Right lobe of liver (tissue), 6 donors: ENCODE data around the gene ZMYND11. TPM values are rescaled to one million over a fixed set of nuclear protein-coding genes. Genes with fewer than 3 reads are reported as not detected.
"Not testable (repeated sequence)": the region's sequence is repeated elsewhere in the genome, so short reads cannot be mapped to it uniquely, and the experiment has no call there.

Source experiments
- ATAC-seq, 4 donors: fragments of 200-7000 bp; cut with Tn5 transposase; one replicate each; pipeline ENCODE4 v1.9.1; 2020; ENCODE audit warnings: mild to moderate bottlenecking in 4 of 4, moderate library complexity in 4 of 4
- DNase-seq, 3 donors: peaks; one replicate each; pipeline ENCODE4 v3.0.0-alpha.2; 2020
- H3K27ac ChIP-seq, 3 donors: fragments of 200-600 bp; one replicate each; pipeline ENCODE4 v1.8.0; 2022
- H3K27me3 ChIP-seq, 2 donors: fragments of 200-600 bp; one replicate each; pipeline ENCODE4 v1.8.0; 2022
- H3K36me3 ChIP-seq, 4 donors: fragments of 200-600 bp; sonication (generic) in 1 of 4; one replicate each; pipeline versions ENCODE4 v1.5.1 to v1.8.0; 2017 to 2022; ENCODE audit warnings: control low read depth in 1 of 4
- H3K4me1 ChIP-seq, 4 donors: fragments of 200-600 bp; sonication (generic) in 1 of 4; one replicate each; pipeline versions ENCODE4 v1.5.1 to v1.8.0; 2017 to 2022; ENCODE audit warnings: control low read depth in 1 of 4
- H3K4me3 ChIP-seq, 3 donors: fragments of 200-600 bp; one replicate each; pipeline ENCODE4 v1.8.0; 2022
- H3K9me3 ChIP-seq, 4 donors: fragments of 200-600 bp; sonication (generic) in 1 of 4; one replicate each; pipeline versions ENCODE4 v1.5.1 to v1.8.0; 2017 to 2022; ENCODE audit warnings: control low read depth in 1 of 4
- CTCF ChIP-seq, 4 donors: fragments of 200-600 bp in 3 of 4; fragments of 450-650 bp in 1 of 4; IDR thresholded peaks; one replicate each; pipeline versions ENCODE4 v1.5.1 to v1.8.0; 2016 to 2022; ENCODE audit warnings: antibody characterized with exemption in 4 of 4, mild to moderate bottlenecking in 2 of 4
- POLR2A ChIP-seq: fragments of 450-650 bp; IDR thresholded peaks from one replicate; pipeline ENCODE4 v1.6.1; 2017; ENCODE audit warnings: antibody characterized with exemption, mild to moderate bottlenecking
- WGBS: methylation state at CpG from one replicate; pipeline ENCODE4 v1.1.6; 2018; ENCODE audit warnings: low coverage, low lambda C conversion rate; ENCODE audit not compliant: insufficient coverage; ENCODE audit errors: missing lambda C conversion rate; 5-methylcytosine and 5-hydroxymethylcytosine counted together
- intact Hi-C, 2 donors: fragments of 100-400 bp; cut with DNase I; formaldehyde crosslinking; loops; one replicate each; pipeline versions ENCODE4 v1.11.2 to v1.14.1; 2022
- total RNA-seq, 6 experiments: library from RNA; depleted of rRNA in 2 of 6; stranded (reverse); fragments of >200 nt in 2 of 6; fragmentation: NEBNext Ultra II Directional in 3 of 6; extraction: Animal tissue kit (Norgen Biotek cat#: 25700) in 3 of 6; gene quantifications; one replicate each; pipeline versions ENCODE4 v1.1.0 to v1.2.4, GENCODE V29; 2016 to 2023
- donor health status: DM: no; HTN: yes; CAD: no.
- donor health status: DM: no; HTN: no; CAD: no.
- donor health status: DM: no; HTN: no; CAD: no.
- donor health status: DM: no; HTN: yes; CAD: no.
- donor health status: DM: no; HTN: yes; CAD: no.

Gene ZMYND11
- total RNA-seq, 6 experiments from 2014 or later, result 22.5 to 30.6 (median 24.4) TPM

DNA sequence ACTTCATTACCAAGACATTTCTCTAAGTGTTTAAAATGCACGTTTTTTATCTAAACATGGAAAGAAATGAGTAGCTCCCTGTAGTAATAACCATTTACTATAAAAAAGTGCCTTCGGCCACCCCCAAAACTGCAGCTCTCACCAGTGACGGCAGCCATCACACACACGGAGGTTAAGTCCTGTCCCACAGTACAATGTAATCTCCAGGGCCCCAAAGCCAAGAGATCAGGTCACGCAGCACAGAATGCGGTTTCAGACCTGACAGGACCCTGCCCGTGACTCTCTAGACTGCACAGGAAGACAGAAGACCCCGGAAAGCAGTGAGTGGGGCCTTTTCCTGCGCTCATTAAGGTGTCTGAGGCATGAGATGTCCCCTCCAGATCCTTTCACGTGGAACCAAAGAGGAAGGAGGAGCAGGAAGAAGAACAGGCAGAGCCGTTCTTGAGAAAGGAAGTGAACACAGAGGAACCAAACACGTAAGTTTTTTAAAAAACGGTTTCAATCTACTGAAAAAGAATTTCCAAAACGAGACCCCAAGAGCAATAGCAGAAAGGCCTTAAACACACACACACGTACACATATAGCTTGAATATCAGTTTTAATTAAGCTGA lies 125.7 kb downstream of the ZMYND11 start:
- intact Hi-C loops, result no loop called here
- ATAC-seq, result no peak
- TF ChIP-seq CTCF (IDR thresholded peaks at IDR 0.05), result no peak
- TF ChIP-seq POLR2A, result no peak
- H3K27ac ChIP-seq, result no peak overlapping the region
- H3K4me1 ChIP-seq, result no peaks in the 10 kb centered on the region
- WGBS, result 75% methylated on average over 12 of the region's 15 CpGs
- H3K27me3 ChIP-seq, result no peaks in the 10 kb centered on the region
- H3K9me3 ChIP-seq, result no peaks in the 10 kb centered on the region
- no peak overlapping the region for H3K4me3 ChIP-seq
- no peaks in the 10 kb centered on the region for H3K36me3 ChIP-seq
- no peak for DNase-seq

GRCh38 chr10:264160-265073 lies 129.2 kb downstream of the ZMYND11 start:
- ATAC-seq, H3K27me3 ChIP-seq, H3K36me3 ChIP-seq, H3K27ac ChIP-seq, intact Hi-C loops, H3K4me3 ChIP-seq, H3K4me1 ChIP-seq, DNase-seq, H3K9me3 ChIP-seq: not testable (repeated sequence)
- 86% methylated on average over 5 of the region's 11 CpGs for WGBS

DNA sequence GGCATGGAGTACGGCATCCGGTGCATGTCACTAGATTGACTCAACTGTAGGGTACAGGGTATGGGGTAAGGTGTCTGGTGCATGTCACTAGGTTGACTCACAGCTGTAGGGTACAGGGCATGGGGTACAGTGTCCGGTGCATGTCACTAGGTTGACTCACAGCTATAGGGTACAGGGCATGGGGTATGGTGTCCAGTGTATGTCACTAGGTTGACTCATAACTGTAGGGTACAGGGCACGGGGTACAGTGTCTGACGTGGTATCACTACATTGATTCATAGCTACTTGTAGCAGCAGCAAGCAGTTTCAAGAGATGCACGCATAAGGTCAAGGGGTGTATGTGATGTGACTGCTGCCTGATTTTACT lies 129.8 kb downstream of the ZMYND11 start:
- H3K4me1 ChIP-seq, H3K27ac ChIP-seq, ATAC-seq, H3K27me3 ChIP-seq, H3K36me3 ChIP-seq, intact Hi-C loops, H3K4me3 ChIP-seq, H3K9me3 ChIP-seq, DNase-seq: not testable (repeated sequence)
- WGBS, result 100% methylated on average over 3 of the region's 6 CpGs

- H3K4me3 ChIP-seq, H3K9me3 ChIP-seq, H3K27ac ChIP-seq, ATAC-seq, H3K36me3 ChIP-seq, H3K4me1 ChIP-seq, H3K27me3 ChIP-seq, intact Hi-C loops, DNase-seq: not testable (repeated sequence)
- 100% methylated on average over 1 of the region's 5 CpGs for WGBS
Observed at GRCh38 chr10:265816-266588, 130.7 kb downstream of the ZMYND11 start.

DNA sequence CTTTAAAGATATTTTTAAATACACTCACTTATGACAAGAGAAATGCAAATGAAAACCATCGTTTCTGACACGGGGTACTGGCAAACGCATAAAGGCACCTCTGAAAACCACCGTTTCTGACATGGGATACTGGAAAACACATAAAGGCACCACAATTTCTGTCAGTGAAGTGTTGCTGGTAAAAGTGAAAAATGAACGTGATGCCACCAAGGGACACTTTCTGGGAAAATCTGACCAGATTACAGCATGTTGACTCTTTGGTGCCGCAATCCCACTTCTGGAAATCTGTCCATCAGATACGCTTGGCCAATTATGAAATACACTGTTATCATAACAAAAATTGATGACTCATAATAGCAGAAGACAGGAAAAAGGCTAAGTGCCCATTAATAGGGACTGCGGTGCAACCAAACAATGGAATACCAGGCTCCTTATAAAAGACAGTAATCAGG lies 131.7 kb downstream of the ZMYND11 start:
- ATAC-seq (peak in 1 of 4 donors; percentile 54), DNase-seq (no peak)
- TF ChIP-seq POLR2A, result no peak
- no peak for TF ChIP-seq CTCF (IDR thresholded peaks at IDR 0.05)
- Histone ChIP-seq H3K36me3 (no peaks in the 10 kb centered on the region), H3K4me3 (no peak overlapping the region), H3K27me3 (no peaks in the 10 kb centered on the region), H3K9me3 (no peaks in the 10 kb centered on the region), H3K27ac (no peak overlapping the region), H3K4me1 (no peaks in the 10 kb centered on the region)
- 68% methylated on average over 8 of the region's 8 CpGs for WGBS
- intact Hi-C loops, result no loop called here
